Kidney (tissue), 14 donors: ENCODE data around the gene AMOT. TPM values are rescaled to one million over a fixed set of nuclear protein-coding genes. Genes with fewer than 3 reads are reported as not detected.

ENCODE experiments used
- DNase-seq, 5 donors: peaks; one replicate each; pipeline ENCODE4 v3.0.0-alpha.2; 2013 to 2020
- FAIRE-seq: peaks from 2 replicates; lab custom pipeline; 2012; peaks lifted over from hg19 to GRCh38; lab: Jason Lieb, UNC
- H3K27ac ChIP-seq, 2 donors: one replicate each; pipeline ENCODE4 v1.7.0; 2013; ENCODE audit warnings: low read depth in 2 of 2, low read length in 2 of 2, inconsistent platforms in 1 of 2
- H3K27me3 ChIP-seq: one replicate; pipeline ENCODE4 v1.7.1; 2013; ENCODE audit warnings: low read length, inconsistent platforms; ENCODE audit not compliant: control insufficient read depth, insufficient read depth
- H3K36me3 ChIP-seq, 3 donors: one replicate each; pipeline versions ENCODE4 v1.7.0 to v1.7.1; 2013; ENCODE audit warnings: low read length in 3 of 3, control low read depth in 1 of 3, inconsistent platforms in 1 of 3; ENCODE audit not compliant: insufficient read depth in 3 of 3, control insufficient read depth in 2 of 3
- H3K4me1 ChIP-seq, 3 donors: one replicate each; pipeline versions ENCODE4 v1.7.0 to v1.7.1; 2013; ENCODE audit warnings: low read length in 3 of 3, inconsistent platforms in 1 of 3, low read depth in 1 of 3; ENCODE audit not compliant: control insufficient read depth in 2 of 3, insufficient read depth in 2 of 3
- H3K4me3 ChIP-seq, 3 donors: one replicate each; pipeline versions ENCODE4 v1.7.0 to v1.8.1; 2013; ENCODE audit warnings: low read length in 3 of 3, control low read depth in 1 of 3, inconsistent platforms in 1 of 3
- H3K9ac ChIP-seq, 3 donors: one replicate each; pipeline versions ENCODE4 v1.7.0 to v1.7.1; 2013; ENCODE audit warnings: low read length in 3 of 3, control low read depth in 1 of 3, inconsistent platforms in 1 of 3
- H3K9me3 ChIP-seq, 3 donors: one replicate each; pipeline versions ENCODE4 v1.7.0 to v1.7.1; 2013; ENCODE audit warnings: low read length in 3 of 3, control low read depth in 1 of 3, inconsistent platforms in 1 of 3; ENCODE audit not compliant: control insufficient read depth in 2 of 3, insufficient read depth in 1 of 3
- CTCF ChIP-seq: IDR thresholded peaks from 3 replicates; pipeline ENCODE4 v1.5.1; 2012; ENCODE audit warnings: mild to moderate bottlenecking, moderate library complexity, borderline replicate concordance; ENCODE audit not compliant: insufficient read depth; ENCODE audit errors: extremely low read depth
- intact Hi-C: fragments of 100-400 bp; cut with DNase I; formaldehyde crosslinking; loops from one replicate; pipeline ENCODE4 v1.11.1; 2022
- polyA plus RNA-seq: library from polyadenylated mRNA; stranded (reverse); fragments of 350-450 nt; fragmentation: Illumina TruSeq; extraction: RNeasy Lipid Tissue Mini Kit (QIAGEN cat#74804); gene quantifications from one replicate; pipeline ENCODE4 v1.2.3, GENCODE V29; 2014; ENCODE audit warnings: low read depth, low replicate concordance; ENCODE audit not compliant: insufficient read depth
- total RNA-seq: library from RNA; stranded (reverse); fragmentation: NEBNext Ultra II Directional; extraction: Animal tissue kit (Norgen Biotek cat#: 25700); gene quantifications from one replicate; pipeline ENCODE4 v1.2.1, GENCODE V29; 2021
- donor health status: control.
- donor health status: control.
- donor health status: control.
- donor health status: control.
- donor health status: control.
- donor health status: DM: yes; HTN: yes; CAD: no.
- donor health status: Normal renal cell carcinoma (clear cell type).

Gene AMOT
- total and polyA plus RNA-seq, 2 donors from 2014 or later, result 5.5 to 35.1 TPM

- H3K9me3 ChIP-seq, result no peaks in the 10 kb centered on the region
- TF ChIP-seq CTCF, result no peak
- H3K4me1 ChIP-seq, result no peaks in the 10 kb centered on the region
- H3K4me3 ChIP-seq, result no peak overlapping the region
- no peak overlapping the region for H3K27ac ChIP-seq
- DNase-seq, result no peak
- H3K36me3 ChIP-seq, result no peaks in the 10 kb centered on the region
- no peak overlapping the region for H3K9ac ChIP-seq
- FAIRE-seq, result no peak
- intact Hi-C loops, result no loop called here
- H3K27me3 ChIP-seq, result peaks cover 3% of the 10 kb centered on the region
Observed at GRCh38 chrX:112844250-112844649, 3.6 kb upstream of the AMOT start.

- Histone ChIP-seq H3K27me3 (peaks cover 3% of the 10 kb centered on the region), H3K27ac (no peak overlapping the region), H3K4me3 (peak overlapping the region; percentile 65 to 76 (median 71)), H3K9ac (peak overlapping the region in 1 of 3 donors; percentile 53), H3K36me3 (no peaks in the 10 kb centered on the region), H3K9me3 (no peaks in the 10 kb centered on the region), H3K4me1 (no peaks in the 10 kb centered on the region)
- DNase-seq (no peak), FAIRE-seq (no peak)
- intact Hi-C loops, result no loop called here
- TF ChIP-seq CTCF, result no peak
Observed at GRCh38 chrX:112841820-112842157, 1.2 kb upstream of the AMOT start.

GRCh38 chrX:112841114-112841819, 636 bp upstream of the AMOT start:
- peaks cover 3% of the 10 kb centered on the region for H3K27me3 ChIP-seq
- intact Hi-C loops, result no loop called here
- FAIRE-seq, result peak; percentile 92

More at GRCh38 chrX:112841114-112841819, 636 bp upstream of the AMOT start:
- peaks cover 0 to under 1% (median 0%) of the 10 kb centered on the region in 3 donors for H3K4me1 ChIP-seq
- H3K4me3 ChIP-seq, result peak overlapping the region; percentile 71 to 82 (median 82)
- no peaks in the 10 kb centered on the region for H3K36me3 ChIP-seq
- no peak for TF ChIP-seq CTCF
- DNase-seq, result peak; percentile 89 to 95 (median 92)
- no peaks in the 10 kb centered on the region for H3K9me3 ChIP-seq
- H3K9ac ChIP-seq, result peak overlapping the region in 2 of 3 donors; percentile 34 to 53
- peak overlapping the region; percentile 51 to 72 for H3K27ac ChIP-seq
